ENCODE data around the gene HERC3.

Gene HERC3

DNA sequence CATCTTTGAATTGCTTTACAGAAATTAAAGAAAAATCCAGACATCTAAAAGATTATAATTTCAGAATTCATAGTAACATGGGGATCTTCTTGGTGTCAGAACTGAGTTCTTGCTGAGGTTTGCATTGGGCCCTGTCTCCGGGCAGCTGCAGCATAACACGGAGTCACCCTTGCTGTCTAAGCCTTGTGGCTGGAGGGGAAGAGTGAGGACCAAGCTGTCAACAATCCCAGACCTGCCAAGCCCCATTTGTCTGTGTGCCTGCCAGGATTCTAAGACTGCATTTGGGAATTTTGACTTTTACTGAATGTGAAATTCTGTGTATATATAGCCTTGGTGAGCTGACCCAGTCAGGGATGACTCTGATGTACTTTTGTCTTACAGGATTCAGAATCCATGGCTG is 130.5 kb downstream of the HERC3 start:
- DNase-seq: no peak

DNA sequence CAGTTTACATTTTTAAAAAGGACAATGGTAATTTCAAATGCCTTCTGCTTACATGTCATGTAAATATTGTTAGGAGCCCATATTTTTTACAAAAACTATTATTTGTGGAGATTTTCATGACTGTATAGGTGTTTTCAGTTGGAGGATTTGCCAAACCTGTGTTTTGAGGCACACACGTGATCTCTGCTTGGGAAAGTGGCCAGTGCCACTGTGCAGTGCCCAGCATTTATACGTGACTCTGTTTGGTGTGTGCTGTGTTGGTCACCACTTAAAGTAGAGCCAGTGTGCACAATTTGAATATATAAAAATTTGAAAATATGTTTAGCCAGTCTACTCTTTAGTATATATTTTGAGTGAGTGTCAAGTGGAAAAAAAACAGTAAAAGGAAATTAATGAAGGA is 132.1 kb downstream of the HERC3 start:
- no peak for DNase-seq

DNA sequence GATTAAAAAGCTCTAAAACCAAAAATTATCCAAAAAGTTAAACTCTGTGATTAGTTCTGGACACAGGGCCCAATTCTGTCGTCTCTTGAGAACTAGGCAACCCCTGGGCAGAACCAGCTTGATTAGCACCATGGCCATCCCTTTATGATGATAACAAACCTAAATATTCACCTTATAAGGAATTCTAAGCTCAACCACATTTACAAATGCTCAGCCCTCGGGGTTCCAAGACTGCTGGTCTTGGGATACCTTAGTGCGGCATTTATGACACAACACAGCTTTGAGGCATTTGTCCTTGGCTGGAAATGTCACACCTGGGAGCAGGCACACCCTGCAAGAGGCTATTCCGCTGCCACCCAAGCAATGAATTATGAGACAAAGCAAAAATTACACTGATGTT is 132.9 kb downstream of the HERC3 start:
- no peak for DNase-seq

DNA sequence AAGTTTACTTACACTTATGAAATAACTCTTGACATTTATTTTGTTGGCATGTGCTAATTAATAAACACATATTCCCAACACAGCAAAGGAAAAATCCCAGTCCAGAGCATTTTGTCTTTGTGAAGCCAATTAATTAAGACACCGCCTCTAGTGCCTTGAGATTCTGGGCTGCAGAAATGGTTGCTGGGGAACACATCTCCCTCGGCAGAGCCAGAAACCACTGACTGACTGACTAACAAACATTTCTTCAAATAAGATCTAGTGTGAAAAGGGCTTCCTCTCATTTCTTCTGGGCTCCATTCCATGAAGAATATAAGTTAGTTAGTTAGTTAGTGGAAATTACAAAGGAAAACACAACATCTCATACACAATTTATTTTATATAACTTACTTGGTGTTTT is 133.7 kb downstream of the HERC3 start:
- DNase-seq: no peak

DNA sequence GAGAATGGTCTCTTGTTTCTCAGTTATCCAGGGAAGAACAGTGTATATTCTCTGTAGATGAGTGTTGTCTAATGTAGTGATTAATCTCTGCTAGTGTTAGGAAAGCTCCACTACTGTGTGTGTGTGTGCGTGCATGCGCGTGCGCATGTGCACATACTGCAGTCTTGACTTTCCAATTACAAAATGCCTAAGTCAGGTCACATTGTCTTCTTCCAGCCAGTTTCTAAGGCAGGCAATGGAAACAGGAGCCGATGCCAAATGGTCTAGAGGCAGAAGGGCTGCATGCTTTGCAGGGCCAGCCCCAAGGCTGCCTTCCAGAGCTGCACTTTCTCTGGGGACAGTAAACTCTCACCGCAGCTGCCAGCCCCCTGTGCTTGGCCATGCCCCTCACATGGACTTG is 135.9 kb downstream of the HERC3 start:
- DNase-seq: no peak

DNA sequence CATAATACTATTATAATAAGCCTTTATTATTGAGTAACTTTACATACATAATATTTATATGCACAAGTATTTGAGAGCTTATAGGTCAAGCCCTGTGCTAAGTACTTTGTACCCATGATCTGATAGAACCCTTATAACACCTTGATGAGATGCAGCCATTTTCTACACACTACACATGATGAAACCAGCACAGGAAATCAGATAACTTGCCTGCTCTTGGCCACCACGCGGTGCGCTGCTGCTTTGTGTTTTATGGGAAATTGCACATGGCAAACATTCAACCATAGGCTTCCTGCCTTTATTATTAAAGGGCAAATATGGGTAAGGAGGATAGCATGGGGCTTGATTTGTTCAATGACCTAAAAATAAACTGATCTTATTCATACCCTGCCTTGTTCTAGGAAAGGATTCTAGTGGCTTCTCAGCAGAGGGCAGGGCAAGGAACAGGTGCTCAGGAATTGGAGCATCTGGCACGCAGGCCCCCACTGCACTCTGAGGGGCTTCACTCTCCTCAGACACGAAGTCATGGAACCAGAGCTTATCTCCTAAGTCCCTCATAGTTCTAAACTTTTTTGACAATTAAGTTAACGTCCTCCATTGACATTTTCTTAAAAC is 137.0 kb downstream of the HERC3 start:
- DNase-seq: no peak

DNA sequence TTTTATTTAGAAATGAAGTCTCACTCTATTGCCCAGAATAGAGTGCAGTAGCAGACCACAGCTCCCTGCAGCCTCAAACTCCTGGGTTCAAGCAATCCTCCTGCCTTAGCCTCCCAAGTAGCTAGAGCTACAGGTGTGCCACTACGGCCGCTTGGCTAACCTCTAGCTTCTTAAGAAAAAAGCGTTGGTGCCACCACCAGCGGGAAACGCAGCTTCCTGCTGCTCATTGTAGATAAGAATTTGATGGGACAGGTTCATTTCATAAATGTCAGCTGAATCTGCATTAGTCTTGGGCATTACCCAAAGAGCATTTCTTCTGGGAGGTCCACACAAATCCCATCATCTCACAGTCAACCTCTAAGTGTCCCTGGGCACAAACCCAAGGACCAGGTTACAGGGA is 138.5 kb downstream of the HERC3 start:
- DNase-seq: no peak

DNA sequence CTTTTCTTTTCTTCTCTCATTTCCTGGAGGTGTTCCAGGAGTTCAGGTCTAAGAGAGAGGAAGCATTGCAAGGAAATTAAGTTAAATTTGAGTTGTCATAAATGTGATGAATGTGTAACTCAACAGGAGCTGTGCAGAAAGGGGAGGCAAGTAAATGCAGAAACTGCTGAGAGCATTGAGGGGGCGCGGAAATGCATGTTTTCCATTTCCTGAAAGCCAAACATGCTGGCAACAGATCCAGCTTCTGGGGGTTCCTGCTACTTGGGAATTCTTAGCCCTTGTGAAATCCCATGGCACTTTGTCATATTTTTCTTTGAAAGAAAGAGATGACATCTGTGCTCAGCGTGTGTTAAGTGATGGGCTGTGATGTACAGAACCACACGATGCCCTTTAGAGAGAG is 139.1 kb downstream of the HERC3 start:
- no peak for DNase-seq

DNA sequence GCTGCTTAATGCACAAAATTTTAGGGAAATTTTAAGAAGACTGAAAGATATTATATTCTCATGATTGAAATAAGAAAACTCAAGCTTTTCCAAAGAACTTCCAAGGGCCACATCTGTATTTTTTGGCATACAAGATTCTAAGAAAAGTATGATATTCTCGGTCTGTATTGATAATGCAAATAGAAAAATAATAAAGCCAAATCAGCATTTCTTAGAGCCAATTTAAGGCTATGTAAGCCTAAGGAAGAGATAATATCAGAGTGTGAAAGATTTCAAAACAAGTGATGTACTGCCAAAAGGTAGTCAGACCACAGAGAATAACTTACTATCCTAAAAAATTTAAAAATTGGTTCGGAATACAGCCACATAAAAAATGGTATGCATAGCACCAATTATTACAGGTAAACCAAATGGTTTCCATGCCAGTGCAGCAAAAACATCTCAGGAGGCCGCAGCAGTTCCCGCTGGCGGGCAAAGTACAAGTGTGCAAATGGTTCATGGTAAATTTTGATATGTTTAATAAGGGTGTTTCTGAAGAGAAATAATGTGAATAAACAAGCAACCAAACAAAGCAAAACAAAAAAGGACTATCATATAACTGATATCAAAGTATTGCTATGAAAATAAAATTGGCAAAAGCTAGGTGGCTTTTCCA is 140.6 kb downstream of the HERC3 start:
- no peak for DNase-seq

DNA sequence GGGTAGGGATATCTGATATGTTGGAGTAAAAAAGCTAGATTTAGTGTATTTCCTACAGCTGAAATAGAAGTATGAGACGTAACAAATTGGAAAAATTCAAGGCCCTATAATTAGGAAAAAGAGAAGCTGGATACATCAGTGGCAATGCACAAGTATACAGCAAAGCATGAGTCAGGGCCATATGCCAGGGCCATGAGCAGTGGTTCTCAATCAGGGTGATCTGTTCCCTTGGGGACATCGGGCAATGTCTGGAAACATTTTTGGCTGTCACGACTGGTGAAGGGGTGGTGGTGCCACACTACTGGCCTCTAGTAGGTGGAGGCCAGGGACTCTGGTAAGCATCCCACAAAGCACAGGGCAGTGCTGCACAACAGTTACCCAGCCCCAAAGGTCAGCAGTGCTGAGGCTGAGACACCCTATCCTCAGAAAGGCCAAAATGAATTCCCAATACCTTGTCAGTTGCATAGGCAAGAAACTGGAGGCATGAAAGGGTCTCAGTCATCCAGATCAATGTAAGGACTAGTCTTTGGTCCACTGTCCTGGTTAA is 142.2 kb downstream of the HERC3 start:
- DNase-seq: no peak

DNA sequence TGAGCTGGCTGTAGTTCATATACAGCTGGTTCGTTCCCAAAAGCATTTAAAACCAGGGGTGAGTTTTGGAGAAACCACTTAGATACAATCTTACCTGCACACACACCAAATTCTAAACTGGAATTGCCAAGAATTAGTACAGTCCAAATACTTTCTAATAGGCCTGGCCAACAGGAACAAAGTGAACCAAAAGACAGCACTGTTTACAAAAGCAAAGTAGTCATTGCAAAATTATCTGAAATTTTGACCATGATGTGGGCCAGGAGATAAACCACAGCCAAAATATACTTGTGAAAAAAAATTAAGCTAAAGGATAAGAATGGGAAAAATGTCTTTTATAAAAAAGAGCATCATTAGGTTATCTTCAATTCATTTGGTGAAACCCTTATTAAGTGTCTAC is 143.3 kb downstream of the HERC3 start:
- no peak for DNase-seq

DNA sequence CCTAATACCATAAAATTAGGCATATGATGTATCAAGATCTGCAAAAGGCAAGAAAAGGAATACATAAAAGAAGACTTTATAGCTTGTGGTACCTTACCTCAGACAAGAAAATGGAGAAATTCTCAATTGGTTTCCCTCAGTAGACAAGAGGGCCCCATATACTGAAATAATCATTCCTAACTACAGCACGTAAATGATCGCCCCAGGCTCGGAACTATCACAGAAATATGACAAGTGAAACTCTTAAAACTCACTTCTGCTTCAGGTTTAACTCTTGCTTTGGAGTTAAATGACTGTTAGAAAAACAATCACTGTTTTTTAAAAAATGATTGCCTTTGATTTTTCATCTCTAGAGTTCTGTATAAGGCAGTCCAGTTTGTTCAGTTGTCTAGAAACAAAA is 144.0 kb downstream of the HERC3 start:
- no peak for DNase-seq

DNA sequence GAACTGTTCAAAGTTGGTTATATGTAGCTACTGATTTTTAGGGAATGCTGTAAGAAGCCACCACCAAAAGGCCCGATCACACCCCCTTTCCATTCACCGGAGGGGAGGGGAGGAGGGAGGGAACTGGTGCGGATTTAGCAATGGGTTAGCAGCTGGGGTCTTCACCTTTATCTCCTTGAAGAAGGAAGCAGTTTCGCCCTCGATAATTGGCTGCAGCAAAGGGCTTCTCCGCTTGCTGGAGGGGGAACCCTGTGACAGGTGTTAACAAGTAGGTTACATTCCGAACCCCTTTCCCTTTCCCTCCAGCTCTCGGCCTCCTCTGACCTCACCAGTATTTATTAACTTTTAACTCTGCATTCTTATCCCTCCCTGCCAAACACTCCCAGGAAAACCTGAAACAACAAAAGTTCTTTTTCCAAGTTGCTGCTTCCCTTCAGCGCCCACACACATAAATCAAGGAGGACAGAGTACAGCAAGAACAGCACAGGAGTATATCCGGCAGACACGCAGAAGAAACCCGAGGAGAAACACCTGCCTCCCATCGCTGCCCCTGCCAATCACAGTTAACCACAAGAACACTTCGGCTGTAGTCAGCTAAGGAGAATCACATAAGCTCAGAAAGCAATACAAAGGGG is 145.1 kb downstream of the HERC3 start:
- peak; percentile 53 for DNase-seq

DNA sequence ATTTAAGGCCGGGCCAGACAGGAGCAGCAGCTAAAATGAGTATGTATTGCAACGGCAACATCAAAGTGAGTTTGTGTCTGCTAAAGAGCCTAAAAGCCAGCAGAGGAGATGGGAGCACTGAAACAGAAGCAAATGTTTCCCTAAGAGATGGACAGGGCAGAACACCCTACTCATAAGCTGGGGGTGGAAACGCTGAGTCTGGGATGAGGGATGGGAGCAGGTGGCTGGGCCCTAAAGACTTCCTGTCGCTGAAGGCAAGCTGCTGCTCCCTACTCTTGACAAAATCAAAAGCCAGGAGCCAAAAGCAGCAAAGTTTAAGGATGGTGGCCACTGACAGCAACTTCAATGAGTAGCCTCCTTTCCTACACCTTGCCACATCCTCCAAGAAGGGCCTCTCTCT is 145.9 kb downstream of the HERC3 start:
- DNase-seq: no peak

DNA sequence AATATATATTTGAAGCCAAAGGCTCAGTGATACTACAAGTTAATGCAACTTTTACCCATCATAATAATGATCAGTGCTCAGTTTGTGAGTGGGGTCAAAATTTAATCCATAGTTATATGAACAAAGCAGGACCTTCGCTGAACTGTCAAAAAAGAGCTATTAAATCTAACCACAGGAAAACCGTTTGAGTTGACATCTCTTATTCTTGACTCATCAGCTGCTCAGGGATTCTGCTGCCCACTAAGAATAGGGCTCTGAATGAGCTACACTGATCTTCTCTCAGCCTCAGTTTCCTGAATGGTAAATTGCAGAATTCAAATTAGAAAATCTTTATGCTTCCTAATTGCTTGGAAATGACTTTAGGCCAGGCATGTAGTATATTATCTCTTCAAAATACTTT is 150.3 kb downstream of the HERC3 start:
- no peak for DNase-seq

DNA sequence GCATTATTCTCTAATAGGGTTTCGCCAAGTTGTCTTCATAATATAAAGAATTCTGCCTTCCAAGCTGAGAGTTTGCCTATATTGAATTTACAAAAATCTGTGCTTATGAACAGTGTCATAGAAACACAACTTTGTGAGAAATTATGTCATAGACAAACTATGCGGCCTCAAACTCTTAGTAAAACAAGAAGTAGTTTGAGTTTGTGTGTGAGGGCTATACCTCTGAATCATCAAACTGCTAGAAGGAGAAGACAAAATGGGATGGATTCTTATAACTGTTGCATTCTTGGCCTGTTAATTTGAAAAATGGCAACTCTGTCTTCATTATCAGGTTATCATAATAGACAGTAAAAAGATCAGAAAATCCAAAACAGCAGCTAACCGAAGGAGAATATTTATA is 151.4 kb downstream of the HERC3 start:
- no peak for DNase-seq

DNA sequence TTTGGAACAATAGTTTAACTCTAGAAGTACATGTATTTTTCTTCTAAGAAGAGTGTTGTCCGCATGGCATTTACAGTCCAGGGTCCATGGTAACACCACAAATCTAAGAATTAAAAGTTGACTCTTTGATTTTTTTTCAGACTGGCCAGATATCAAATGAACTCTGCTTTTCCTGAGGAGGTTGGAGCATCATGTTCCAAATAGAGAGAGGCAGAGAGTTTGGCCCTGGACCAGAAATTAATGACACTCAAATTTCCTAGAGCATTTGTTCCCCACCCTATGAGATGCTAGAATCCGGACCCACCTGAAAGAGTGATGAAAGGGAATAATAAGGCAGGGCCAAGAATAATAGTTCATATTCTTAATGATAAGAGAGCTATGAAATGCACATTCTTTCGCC is 152.3 kb downstream of the HERC3 start:
- DNase-seq: no peak

DNA sequence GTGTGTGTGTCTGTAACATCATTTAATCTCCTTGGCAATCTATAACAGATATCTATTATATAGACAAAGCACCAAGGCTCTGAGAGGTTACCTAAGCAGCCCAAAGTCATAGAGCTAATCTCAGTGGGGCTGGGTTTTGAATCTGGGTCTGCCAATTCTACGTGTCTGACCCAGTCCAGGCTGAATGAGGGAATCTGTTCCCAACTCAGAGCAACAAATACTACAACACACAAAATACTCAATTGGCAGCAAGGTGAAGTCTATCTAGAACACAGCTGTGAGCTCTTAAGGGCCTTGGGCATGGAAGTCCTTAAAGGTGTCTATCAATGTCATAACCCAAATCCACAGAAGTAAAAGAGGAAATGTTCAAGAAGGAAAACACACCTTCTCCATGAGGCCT is 152.9 kb downstream of the HERC3 start:
- no peak for DNase-seq

DNA sequence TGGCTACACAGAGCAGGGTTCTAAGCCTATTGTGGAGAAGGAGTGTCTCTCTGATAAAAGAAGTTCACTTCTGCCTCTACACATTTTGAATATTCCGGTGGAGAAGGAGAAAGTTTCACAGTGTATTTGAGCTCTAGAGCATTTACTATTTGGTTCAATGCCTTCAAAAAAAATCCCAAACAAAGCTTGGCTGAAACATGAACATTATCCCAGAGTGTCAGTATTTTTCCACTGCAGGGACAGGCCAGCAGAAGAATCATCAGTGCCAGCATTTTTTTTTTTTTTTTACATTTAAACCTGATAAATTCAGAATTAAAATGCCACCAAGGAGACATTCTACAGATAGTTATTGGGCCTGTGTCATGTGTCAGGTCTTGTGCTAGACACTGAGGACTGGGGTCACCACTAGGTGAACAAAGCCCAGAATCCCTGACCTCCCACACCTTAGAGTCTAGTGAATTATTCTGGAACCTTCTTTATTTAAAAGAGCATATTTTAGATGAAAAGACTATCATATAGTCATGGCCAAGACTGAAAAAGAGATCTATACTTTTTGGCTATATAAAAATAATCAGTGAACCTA is 153.4 kb downstream of the HERC3 start:
- no peak for DNase-seq

DNA sequence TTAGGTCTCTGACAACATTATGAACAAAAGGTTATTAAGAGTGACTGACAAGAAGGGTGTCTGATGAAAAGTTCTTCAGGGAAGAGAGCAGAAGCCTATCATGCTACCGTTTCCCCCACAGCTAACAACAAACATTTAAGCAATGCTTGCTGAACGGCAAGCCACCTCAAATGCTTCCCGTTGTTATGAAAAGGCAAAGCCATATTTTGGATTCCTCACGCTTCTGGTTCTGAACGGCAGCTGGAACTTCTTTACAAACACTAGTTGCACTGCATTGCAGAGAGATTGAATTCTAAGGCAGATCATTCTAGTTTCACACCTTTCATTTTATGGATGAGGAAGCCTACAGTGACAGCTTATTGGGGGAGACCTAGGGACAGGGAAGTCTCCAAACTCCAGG is 153.9 kb downstream of the HERC3 start:
- no peak for DNase-seq

DNA sequence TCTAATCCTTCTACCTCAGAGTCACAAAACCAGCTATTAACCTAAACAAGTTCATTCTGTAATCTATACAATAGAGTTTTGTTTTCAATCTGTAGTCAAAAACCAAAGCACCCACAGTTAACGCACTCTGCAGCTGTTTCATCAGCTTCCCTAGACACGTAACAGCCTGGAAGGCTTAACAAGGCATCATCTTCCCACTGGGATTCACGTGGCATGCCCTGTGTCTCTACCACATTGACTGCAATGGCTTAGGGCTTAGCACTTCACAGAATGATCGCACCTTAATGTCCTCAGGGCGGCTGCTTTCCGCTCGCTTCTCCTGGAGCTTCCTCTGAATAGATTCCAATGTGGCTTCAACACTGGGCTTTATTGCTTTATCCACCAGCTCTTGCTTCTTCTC is 155.1 kb downstream of the HERC3 start:
- peak; percentile 14 for DNase-seq

DNA sequence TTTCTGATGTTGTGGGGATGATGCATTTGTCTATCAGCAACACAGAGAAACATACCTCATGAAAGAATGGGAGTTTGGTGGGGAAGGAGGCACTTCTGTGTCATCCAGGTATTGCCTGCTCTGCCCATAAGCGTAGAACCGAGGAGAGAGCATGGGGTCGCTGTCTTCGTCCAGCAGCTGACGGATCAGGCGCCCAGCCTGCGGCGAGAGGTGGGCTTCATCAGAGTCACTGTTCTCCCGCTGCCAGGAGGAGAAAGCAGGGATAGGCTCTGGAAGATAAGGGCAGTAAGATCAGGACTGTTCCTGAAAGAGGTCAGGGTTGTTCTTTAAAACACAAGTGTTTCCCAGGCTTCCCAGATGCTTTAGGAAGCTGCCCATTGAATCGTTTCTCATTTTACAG is 158.1 kb downstream of the HERC3 start:
- no peak for DNase-seq

DNA sequence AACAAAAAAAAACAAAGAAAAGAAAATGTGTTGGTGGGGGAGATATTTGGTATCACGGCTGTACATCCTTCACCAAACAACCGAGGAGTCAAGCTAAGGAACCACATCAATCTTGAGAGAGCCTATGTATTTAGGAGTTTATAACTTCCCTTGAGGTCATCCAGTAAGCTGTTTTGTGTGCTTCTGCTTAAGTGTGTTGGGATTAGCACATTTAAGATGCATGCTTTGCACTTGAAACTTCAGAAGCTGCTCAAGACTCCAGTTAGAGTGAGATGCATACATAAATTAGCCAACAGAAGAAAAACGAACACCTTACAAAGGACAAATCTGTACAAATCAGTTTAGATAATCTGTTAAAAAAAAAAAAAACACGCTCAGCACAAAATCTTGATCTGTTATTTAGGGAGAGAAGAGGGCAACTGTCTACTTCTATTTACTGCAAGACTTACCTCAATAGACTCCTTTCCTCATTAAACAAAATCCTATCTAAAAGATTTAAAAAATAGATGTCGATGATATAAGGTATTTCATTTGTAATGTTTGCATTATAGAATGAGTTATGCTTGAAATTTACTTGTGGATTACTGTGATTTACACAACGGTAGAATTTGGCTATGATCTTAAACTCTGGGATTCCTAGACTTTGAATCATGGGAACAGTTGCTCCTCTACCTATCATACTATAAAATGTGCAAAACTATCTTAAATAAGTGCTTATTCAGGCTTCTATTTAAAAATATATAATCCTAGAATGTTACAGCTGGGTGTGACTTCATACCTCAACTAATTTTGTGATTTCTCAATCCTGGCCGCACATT is 159.2 kb downstream of the HERC3 start:
- no peak for DNase-seq
